Fibroblast of lung (primary cell): ENCODE measurements around the gene DIP2C. TPM values are rescaled to one million over a fixed set of nuclear protein-coding genes. Genes with fewer than 3 reads are reported as not detected.
"Not testable (repeated sequence)": the region's sequence is repeated elsewhere in the genome, so short reads cannot be mapped to it uniquely, and the experiment has no call there.

Source experiments
- DNase-seq, 2 donors: peaks; one replicate each; pipeline versions ENCODE4 v3.0.0 to v3.0.0-alpha.2; 2010; ENCODE audit warnings: low read depth in 2 of 2
- H2AFZ ChIP-seq: 2 replicates; pipeline ENCODE4 v1.5.1; 2012; ENCODE audit warnings: low read length, control low read depth, inconsistent platforms
- H3K27ac ChIP-seq: 2 replicates; pipeline ENCODE4 v1.5.1; 2011; ENCODE audit warnings: low read length, control low read depth; ENCODE audit not compliant: insufficient read depth
- H3K27me3 ChIP-seq: 2 replicates; pipeline ENCODE4 v1.5.1; 2011; ENCODE audit warnings: mild to moderate bottlenecking, low read length; ENCODE audit not compliant: control insufficient read depth, insufficient read depth
- H3K36me3 ChIP-seq: 2 replicates; pipeline ENCODE4 v1.5.1; 2011; ENCODE audit warnings: low read length; ENCODE audit not compliant: control insufficient read depth, insufficient read depth
- H3K4me1 ChIP-seq: 2 replicates; pipeline ENCODE4 v1.5.1; 2011; ENCODE audit warnings: low read length; ENCODE audit not compliant: control insufficient read depth, insufficient read depth; ENCODE audit errors: extremely low read depth
- H3K4me2 ChIP-seq: 2 replicates; pipeline ENCODE4 v1.5.1; 2011; ENCODE audit warnings: low read length, control low read depth; ENCODE audit not compliant: insufficient read depth; ENCODE audit errors: extremely low read depth
- H3K4me3 ChIP-seq, 4 experiments: fragments of 200-600 bp in 1 of 4; sonication (generic) in 1 of 4; replicated peaks in 1 of 4; 2 replicates each; pipeline ENCODE4 v1.5.1; 2011 to 2016; ENCODE audit warnings: low read length in 4 of 4, low read depth in 3 of 4, mild to moderate bottlenecking in 3 of 4, control low read depth in 2 of 4, inconsistent platforms in 1 of 4, mixed read lengths in 1 of 4; ENCODE audit not compliant: insufficient read depth in 1 of 4; ENCODE audit errors: control extremely low read depth in 1 of 4
- H3K79me2 ChIP-seq: 2 replicates; pipeline ENCODE4 v1.5.1; 2012; ENCODE audit warnings: mild to moderate bottlenecking, low read length, inconsistent platforms; ENCODE audit not compliant: control insufficient read depth, insufficient read depth
- H3K9ac ChIP-seq: 2 replicates; pipeline ENCODE4 v1.5.1; 2011; ENCODE audit warnings: mild to moderate bottlenecking, low read length, control low read depth; ENCODE audit not compliant: insufficient read depth
- H3K9me3 ChIP-seq: 2 replicates; pipeline ENCODE4 v1.5.1; 2012; ENCODE audit warnings: low read depth, low read length; ENCODE audit not compliant: control insufficient read depth, insufficient read depth
- H4K20me1 ChIP-seq: 2 replicates; pipeline ENCODE4 v1.5.1; 2011; ENCODE audit warnings: low read length; ENCODE audit not compliant: control insufficient read depth, insufficient read depth; ENCODE audit errors: extremely low read depth
- CTCF ChIP-seq, 2 donors: IDR thresholded peaks in 1 of 2; conservative IDR thresholded peaks in 1 of 2; 1 replicate in 1 of 2; 2 replicates in 1 of 2; pipeline ENCODE4 v1.5.1; 2011 to 2012; ENCODE audit warnings: low read length in 2 of 2, control low read depth in 1 of 2, inconsistent platforms in 1 of 2, low read depth in 1 of 2, mild to moderate bottlenecking in 1 of 2
- EZH2 ChIP-seq: IDR thresholded peaks from 2 replicates; pipeline ENCODE4 v1.5.1; 2012; ENCODE audit warnings: low read length, control low read depth, mild to moderate bottlenecking; ENCODE audit errors: missing control alignments
- polyA plus RNA-seq, 2 donors: library from polyadenylated mRNA; depleted of rRNA in 1 of 2; stranded (reverse) in 1 of 2; unstranded in 1 of 2; fragments of >200 nt; gene quantifications; 2 replicates each; pipeline ENCODE4 v1.2.1, GENCODE V29; 2011 to 2012; ENCODE audit warnings: missing spikeins in 1 of 2
- total RNA-seq: library from RNA; depleted of rRNA; stranded (reverse); fragments of >200 nt; gene quantifications from 2 replicates; pipeline ENCODE4 v1.2.1, GENCODE V29; 2014

The DIP2C gene
- total and polyA plus RNA-seq, 2 donors (not counting 1 experiment from before 2014, with no cell fraction given) = 10.7 to 18.3 TPM

- Histone ChIP-seq H3K4me2 (no peak overlapping the region), H2AFZ (no peak overlapping the region), H3K4me3 (no peak overlapping the region), H3K9me3 (no peaks in the 10 kb centered on the region), H3K36me3 (no peaks in the 10 kb centered on the region), H3K4me1 (peaks cover 5% of the 10 kb centered on the region), H4K20me1 (no peaks in the 10 kb centered on the region), H3K27ac (no peak overlapping the region), H3K9ac (no peak overlapping the region), H3K79me2 (peaks cover 31% of the 10 kb centered on the region), H3K27me3 (no peaks in the 10 kb centered on the region)
- no peak for TF ChIP-seq EZH2
- no peak for TF ChIP-seq CTCF (conservative IDR thresholded peaks at IDR 0.05 in 1 of 2, IDR thresholded peaks at IDR 0.05 in 1 of 2; ENCODE audit: low read depth in 1 of 2, low read length in 2 of 2)
- no peak for DNase-seq
Observed at GRCh38 chr10:586716-587115, 102.8 kb downstream of the DIP2C start.

GRCh38 chr10:586151-586550 is 103.3 kb downstream of the DIP2C start:
- H3K27ac ChIP-seq = no peak overlapping the region
- no peaks in the 10 kb centered on the region for H4K20me1 ChIP-seq
- no peaks in the 10 kb centered on the region for H3K9me3 ChIP-seq
- H3K4me1 ChIP-seq = peaks cover 8% of the 10 kb centered on the region
- no peak overlapping the region for H3K4me3 ChIP-seq
- H3K9ac ChIP-seq = no peak overlapping the region
- no peak for DNase-seq
- H3K27me3 ChIP-seq = no peaks in the 10 kb centered on the region
- H3K4me2 ChIP-seq = no peak overlapping the region
- H2AFZ ChIP-seq = no peak overlapping the region
- no peak for TF ChIP-seq CTCF (conservative IDR thresholded peaks at IDR 0.05 in 1 of 2, IDR thresholded peaks at IDR 0.05 in 1 of 2; ENCODE audit: low read depth in 1 of 2, low read length in 2 of 2)
- no peak for TF ChIP-seq EZH2
- H3K79me2 ChIP-seq = peaks cover 33% of the 10 kb centered on the region
- H3K36me3 ChIP-seq = no peaks in the 10 kb centered on the region

GRCh38 chr10:585502-585901 is 104.0 kb downstream of the DIP2C start:
- peaks cover 33% of the 10 kb centered on the region for H3K79me2 ChIP-seq

GRCh38 chr10:584497-585290 is 104.8 kb downstream of the DIP2C start:
- H3K4me3 ChIP-seq, H3K4me2 ChIP-seq, H3K4me1 ChIP-seq, H3K9me3 ChIP-seq, H3K27me3 ChIP-seq, H4K20me1 ChIP-seq, H3K9ac ChIP-seq, H3K27ac ChIP-seq, H3K36me3 ChIP-seq, H2AFZ ChIP-seq, DNase-seq: not testable (repeated sequence)
- H3K79me2 ChIP-seq = peaks cover 35% of the 10 kb centered on the region

More at GRCh38 chr10:585502-585901, 104.0 kb downstream of the DIP2C start:
- Histone ChIP-seq H3K27ac (no peak overlapping the region), H4K20me1 (no peaks in the 10 kb centered on the region), H3K4me2 (no peak overlapping the region), H2AFZ (no peak overlapping the region), H3K4me1 (peaks cover 8% of the 10 kb centered on the region), H3K9me3 (no peaks in the 10 kb centered on the region), H3K4me3 (no peak overlapping the region), H3K27me3 (no peaks in the 10 kb centered on the region), H3K36me3 (no peaks in the 10 kb centered on the region), H3K9ac (no peak overlapping the region)
- DNase-seq = no peak
- no peak for TF ChIP-seq EZH2
